HL-60 (cell line): Measurements from ENCODE around the gene TTK.

Source experiments
- GABPA ChIP-seq: IDR thresholded peaks from 2 replicates; pipeline ENCODE4 v1.6.1; 2012; ENCODE audit warnings: low read depth
- POLR2AphosphoS5 ChIP-seq: IDR thresholded peaks from 2 replicates; pipeline ENCODE4 v1.6.1; 2012; ENCODE audit warnings: low read depth
- TF ChIP-seq, protein P1 (sequence below): IDR thresholded peaks from one replicate; pipeline ENCODE4 v1.5.1; 2011; ENCODE audit warnings: low read length, control low read depth, inconsistent platforms; ENCODE audit not compliant: insufficient read depth

DNA sequence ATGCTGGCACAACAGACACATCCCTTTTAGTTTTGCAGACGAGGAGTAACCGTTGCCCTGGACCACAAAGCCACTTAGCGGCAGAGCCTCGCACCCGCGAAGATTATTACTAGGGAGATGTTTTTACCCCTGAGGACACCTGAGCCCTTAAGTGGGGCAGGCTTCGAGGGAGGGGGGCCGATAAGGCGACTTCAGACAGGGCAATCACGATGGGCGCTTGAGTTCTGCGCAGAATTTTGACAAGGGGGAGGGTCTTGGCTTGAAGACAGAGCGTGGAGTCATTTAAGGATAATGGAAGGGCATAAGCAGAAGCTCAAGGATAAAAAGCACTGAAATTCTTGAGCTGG is 650 bp upstream of the TTK start:
- TF ChIP-seq, protein P1, sequence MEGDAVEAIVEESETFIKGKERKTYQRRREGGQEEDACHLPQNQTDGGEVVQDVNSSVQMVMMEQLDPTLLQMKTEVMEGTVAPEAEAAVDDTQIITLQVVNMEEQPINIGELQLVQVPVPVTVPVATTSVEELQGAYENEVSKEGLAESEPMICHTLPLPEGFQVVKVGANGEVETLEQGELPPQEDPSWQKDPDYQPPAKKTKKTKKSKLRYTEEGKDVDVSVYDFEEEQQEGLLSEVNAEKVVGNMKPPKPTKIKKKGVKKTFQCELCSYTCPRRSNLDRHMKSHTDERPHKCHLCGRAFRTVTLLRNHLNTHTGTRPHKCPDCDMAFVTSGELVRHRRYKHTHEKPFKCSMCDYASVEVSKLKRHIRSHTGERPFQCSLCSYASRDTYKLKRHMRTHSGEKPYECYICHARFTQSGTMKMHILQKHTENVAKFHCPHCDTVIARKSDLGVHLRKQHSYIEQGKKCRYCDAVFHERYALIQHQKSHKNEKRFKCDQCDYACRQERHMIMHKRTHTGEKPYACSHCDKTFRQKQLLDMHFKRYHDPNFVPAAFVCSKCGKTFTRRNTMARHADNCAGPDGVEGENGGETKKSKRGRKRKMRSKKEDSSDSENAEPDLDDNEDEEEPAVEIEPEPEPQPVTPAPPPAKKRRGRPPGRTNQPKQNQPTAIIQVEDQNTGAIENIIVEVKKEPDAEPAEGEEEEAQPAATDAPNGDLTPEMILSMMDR, result no peak
- no peak for TF ChIP-seq POLR2AphosphoS5
- no peak for TF ChIP-seq GABPA
